H9 (cell line): Measurements from ENCODE around the gene ADSS1. TPM values are rescaled to one million over a fixed set of nuclear protein-coding genes. Genes with fewer than 3 reads are reported as not detected.
A peak's percentile ranks its signal among the peaks of the same experiment; 100 is the strongest.

ENCODE experiments used
- DNase-seq: peaks from one replicate; pipeline ENCODE4 v3.0.0-alpha.2; 2017
- H2AFZ ChIP-seq: one replicate; pipeline ENCODE4 v1.6.1; 2013; ENCODE audit warnings: mild to moderate bottlenecking, low read length, control low read depth, moderate library complexity
- H2AK5ac ChIP-seq: 2 replicates; pipeline ENCODE4 v1.6.1; 2013; ENCODE audit warnings: low read length, control low read depth, mixed read lengths; ENCODE audit not compliant: insufficient read length
- H2BK120ac ChIP-seq: one replicate; pipeline ENCODE4 v1.6.1; 2013; ENCODE audit warnings: low read depth, mild to moderate bottlenecking, low read length, control low read depth, inconsistent platforms; ENCODE audit not compliant: poor library complexity, severe bottlenecking
- H2BK12ac ChIP-seq: 2 replicates; pipeline ENCODE4 v1.6.1; 2013; ENCODE audit warnings: low read length, control low read depth, mixed read lengths, low read depth; ENCODE audit not compliant: insufficient read length
- H2BK15ac ChIP-seq: 2 replicates; pipeline ENCODE4 v1.6.1; 2013; ENCODE audit warnings: low read depth, low read length, control low read depth
- H2BK20ac ChIP-seq: one replicate; pipeline ENCODE4 v1.6.1; 2013; ENCODE audit warnings: low read depth, mild to moderate bottlenecking, low read length, control low read depth, inconsistent platforms; ENCODE audit not compliant: poor library complexity, severe bottlenecking
- H2BK5ac ChIP-seq: 2 replicates; pipeline ENCODE4 v1.6.1; 2013; ENCODE audit warnings: low read length, control low read depth, mixed read lengths; ENCODE audit not compliant: insufficient read length
- H3K14ac ChIP-seq: 2 replicates; pipeline ENCODE4 v1.6.1; 2013; ENCODE audit warnings: low read length, control low read depth; ENCODE audit not compliant: insufficient read depth
- H3K18ac ChIP-seq: 2 replicates; pipeline ENCODE4 v1.6.1; 2013; ENCODE audit warnings: low read depth, mild to moderate bottlenecking, mixed read lengths, low read length, control low read depth; ENCODE audit not compliant: insufficient read length
- H3K23ac ChIP-seq: 2 replicates; pipeline ENCODE4 v1.6.1; 2013; ENCODE audit warnings: low read length, control low read depth, mixed read lengths, low read depth; ENCODE audit not compliant: insufficient read length
- H3K23me2 ChIP-seq: 2 replicates; pipeline ENCODE4 v1.6.1; 2013; ENCODE audit warnings: low read depth, mild to moderate bottlenecking, mixed read lengths, low read length, control low read depth; ENCODE audit not compliant: insufficient read length, poor library complexity, severe bottlenecking
- H3K27ac ChIP-seq: 2 replicates; pipeline ENCODE4 v1.5.1; 2013; ENCODE audit warnings: low read length, control low read depth, mixed read lengths, low read depth; ENCODE audit not compliant: insufficient read length
- H3K27me3 ChIP-seq: 2 replicates; pipeline ENCODE4 v1.6.1; 2013; ENCODE audit warnings: low read length, control low read depth, inconsistent platforms; ENCODE audit not compliant: insufficient read depth
- H3K4ac ChIP-seq: 2 replicates; pipeline ENCODE4 v1.6.1; 2013; ENCODE audit warnings: low read depth, mild to moderate bottlenecking, control low read depth, inconsistent platforms, low read length, moderate library complexity
- H3K4me1 ChIP-seq: 2 replicates; pipeline ENCODE4 v1.6.1; 2013; ENCODE audit warnings: low read length, control low read depth, inconsistent platforms; ENCODE audit not compliant: insufficient read depth
- H3K4me2 ChIP-seq: 2 replicates; pipeline ENCODE4 v1.6.1; 2013; ENCODE audit warnings: low read length, control low read depth, mixed read lengths; ENCODE audit not compliant: insufficient read length, insufficient read depth
- H3K56ac ChIP-seq: 2 replicates; pipeline ENCODE4 v1.6.1; 2013; ENCODE audit warnings: low read depth, mild to moderate bottlenecking, mixed read lengths, low read length, control low read depth; ENCODE audit not compliant: insufficient read length
- H3K79me1 ChIP-seq: 2 replicates; pipeline ENCODE4 v1.6.1; 2013; ENCODE audit warnings: low read depth, mild to moderate bottlenecking, moderate library complexity, low read length, control low read depth, inconsistent platforms; ENCODE audit not compliant: insufficient read depth, poor library complexity, severe bottlenecking
- H3K79me2 ChIP-seq: 2 replicates; pipeline ENCODE4 v1.6.1; 2013; ENCODE audit warnings: low read length, control low read depth, inconsistent platforms; ENCODE audit not compliant: insufficient read depth
- H3K9ac ChIP-seq: 2 replicates; pipeline ENCODE4 v1.6.1; 2013; ENCODE audit warnings: low read length, control low read depth, mixed read lengths; ENCODE audit not compliant: insufficient read length; ENCODE audit errors: extremely low read depth
- H3K9me3 ChIP-seq: one replicate; pipeline ENCODE4 v1.6.1; 2013; ENCODE audit warnings: low read depth, low read length, inconsistent platforms; ENCODE audit not compliant: control insufficient read depth
- H3T11ph ChIP-seq: one replicate; pipeline ENCODE4 v1.6.1; 2013; ENCODE audit warnings: mild to moderate bottlenecking, low read length, control low read depth, inconsistent platforms
- H4K20me1 ChIP-seq: one replicate; pipeline ENCODE4 v1.6.1; 2013; ENCODE audit not compliant: control insufficient read depth, insufficient read length, insufficient read depth
- H4K5ac ChIP-seq: 2 replicates; pipeline ENCODE4 v1.6.1; 2013; ENCODE audit warnings: low read depth, mild to moderate bottlenecking, mixed read lengths, low read length, control low read depth; ENCODE audit not compliant: insufficient read length
- H4K8ac ChIP-seq: replicated peaks from 2 replicates; pipeline ENCODE4 v1.6.1; 2013; ENCODE audit warnings: low read length, control low read depth, mixed read lengths, low read depth; ENCODE audit not compliant: insufficient read length
- H4K91ac ChIP-seq: 2 replicates; pipeline ENCODE4 v1.6.1; 2013; ENCODE audit warnings: low read depth, mild to moderate bottlenecking, moderate library complexity, mixed read lengths, low read length, control low read depth; ENCODE audit not compliant: insufficient read length
- H3K27ac Mint-ChIP-seq, 3 experiments: 2 replicates in 2 of 3; 3 replicates in 1 of 3; pipeline ENCODE4 v1.8.0; 2020 to 2021; ENCODE audit warnings: mixed read lengths in 3 of 3, mild to moderate bottlenecking in 1 of 3, moderate library complexity in 1 of 3
- H3K27me3 Mint-ChIP-seq: 2 replicates; pipeline ENCODE4 v1.8.0; 2021; ENCODE audit warnings: low read depth, mild to moderate bottlenecking, moderate library complexity, mixed read lengths
- H3K36me3 Mint-ChIP-seq, 3 experiments: 2 replicates in 2 of 3; 3 replicates in 1 of 3; pipeline ENCODE4 v1.8.0; 2020 to 2021; ENCODE audit warnings: low read depth in 3 of 3, mixed read lengths in 3 of 3; ENCODE audit not compliant: insufficient read depth in 1 of 3
- H3K4me1 Mint-ChIP-seq, 2 experiments: 2 replicates each; pipeline ENCODE4 v1.8.0; 2020; ENCODE audit warnings: mixed read lengths in 2 of 2
- H3K4me3 Mint-ChIP-seq, 2 experiments: 2 replicates in 1 of 2; 3 replicates in 1 of 2; pipeline ENCODE4 v1.8.0; 2020 to 2021; ENCODE audit warnings: mild to moderate bottlenecking in 2 of 2, mixed read lengths in 2 of 2, moderate library complexity in 1 of 2
- H3K9me3 Mint-ChIP-seq, 2 experiments: 2 replicates in 1 of 2; 3 replicates in 1 of 2; pipeline ENCODE4 v1.8.0; 2020; ENCODE audit warnings: mild to moderate bottlenecking in 2 of 2, mixed read lengths in 2 of 2, moderate library complexity in 1 of 2
- WGBS: extraction: QIAGEN DNeasy Blood & Tissue Kit; methylation state at CpG from one replicate; pipeline ENCODE4 v1.1.7; 2013; ENCODE audit warnings: missing lambda C conversion rate, low lambda C conversion rate, mixed read lengths; ENCODE audit not compliant: insufficient read length; ENCODE audit errors: extremely low coverage; 5-methylcytosine and 5-hydroxymethylcytosine counted together
- total RNA-seq: library from RNA; stranded (reverse); gene quantifications from 2 replicates; pipeline ENCODE4 v1.2.1, GENCODE V29; 2021
- TF ChIP-seq, protein P1 (sequence below): fragments of 200-600 bp; sonication (generic); conservative IDR thresholded peaks from 3 replicates; pipeline ENCODE4 v1.8.0; 2021; ENCODE audit warnings: antibody characterized with exemption, mild to moderate bottlenecking

The ADSS1 gene
- total RNA-seq, 1 experiment from 2014 or later = 8.5 TPM

DNA sequence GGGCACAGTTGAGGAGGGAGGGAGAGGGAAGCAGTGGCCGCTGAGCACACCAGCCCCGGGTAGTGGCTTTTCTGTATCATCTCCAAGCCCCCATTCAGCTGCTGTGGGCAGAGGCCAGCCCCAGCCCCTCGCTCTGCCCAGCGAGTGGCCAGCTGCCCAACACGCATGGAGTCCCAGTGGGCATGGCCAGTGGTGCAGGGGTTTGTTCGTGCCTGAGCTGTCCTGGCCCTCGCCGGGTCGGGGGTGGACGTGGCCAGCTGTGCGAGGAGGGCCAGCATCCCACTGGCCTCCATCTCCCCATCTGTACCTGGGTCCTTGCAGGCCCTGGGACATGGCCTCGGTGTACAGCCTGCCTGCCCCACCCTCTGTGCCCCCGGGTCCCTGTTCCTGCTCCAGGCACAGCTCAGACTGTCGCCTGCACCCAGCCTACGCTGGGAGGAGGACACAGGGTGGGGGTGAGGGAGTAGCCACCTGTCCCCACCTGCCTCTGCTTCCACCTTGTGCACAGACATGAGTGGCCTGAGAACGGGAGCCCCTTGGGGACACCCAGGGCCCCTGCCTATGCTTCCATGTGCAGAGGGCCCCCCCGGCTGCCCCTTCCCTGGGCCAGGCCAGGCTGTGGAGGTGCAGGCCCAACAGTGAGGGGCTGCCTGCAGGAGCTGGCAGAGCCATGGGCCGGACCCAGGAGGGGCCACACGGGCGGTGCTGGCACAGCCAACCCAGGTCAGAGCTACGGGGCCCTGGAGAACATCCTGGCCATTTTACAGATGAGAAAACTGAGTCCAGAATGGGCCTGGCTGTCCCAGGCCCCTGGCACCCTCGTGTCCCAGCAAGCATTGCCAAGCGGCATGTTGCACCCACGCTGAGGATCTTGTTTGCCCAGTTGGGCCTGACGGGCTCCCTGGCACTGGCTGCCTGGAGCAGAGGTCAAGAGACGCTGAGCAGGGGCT, 30.3 kb upstream of the ADSS1 start:
- Histone ChIP-seq H3K4me1 (peaks cover 4% of the 10 kb centered on the region; the same call in 1 of the 2 replicates), H3K27ac (no peak overlapping the region), H3K4me2 (no peak overlapping the region), H3K14ac (no peak overlapping the region; the same call in 1 of the 2 replicates), H3K9ac (no peak overlapping the region), H4K91ac (no peak overlapping the region), H3K56ac (no peak overlapping the region), H3T11ph (no peak overlapping the region), H3K9me3 (no peaks in the 10 kb centered on the region), H3K4ac (no peak overlapping the region), H2BK20ac (no peak overlapping the region), H3K23me2 (peaks cover 6% of the 10 kb centered on the region), H4K5ac (no peak overlapping the region), H4K20me1 (no peaks in the 10 kb centered on the region), H3K79me2 (peaks cover 4% of the 10 kb centered on the region; the same call in 1 of the 2 replicates), H2AK5ac (no peak overlapping the region), H3K79me1 (peaks cover 5% of the 10 kb centered on the region), H2BK12ac (no peak overlapping the region), H3K23ac (no peak overlapping the region), H2BK5ac (no peak overlapping the region), H3K18ac (no peak overlapping the region), H2BK15ac (no peak overlapping the region), H4K8ac (no peak overlapping the region), H2BK120ac (no peak overlapping the region), H2AFZ (no peak overlapping the region), H3K27me3 (no peaks in the 10 kb centered on the region)
- DNase-seq = no peak
- Mint-ChIP-seq H3K4me1 (peaks cover 24 to 37% of the 10 kb centered on the region in 2 experiments), H3K4me3 (no peak overlapping the region), H3K27me3 (no peaks in the 10 kb centered on the region), H3K9me3 (no peaks in the 10 kb centered on the region), H3K36me3 (peaks cover 4 to 10% (median 9%) of the 10 kb centered on the region in 3 experiments; a peak in 6 of 7 replicates), H3K27ac (peak overlapping the region in 1 of 3 experiments; percentile 90; a peak in 1 of 7 replicates)
- no CpG with 5 or more reads among the region's 26 CpGs for WGBS
- TF ChIP-seq, protein P1, sequence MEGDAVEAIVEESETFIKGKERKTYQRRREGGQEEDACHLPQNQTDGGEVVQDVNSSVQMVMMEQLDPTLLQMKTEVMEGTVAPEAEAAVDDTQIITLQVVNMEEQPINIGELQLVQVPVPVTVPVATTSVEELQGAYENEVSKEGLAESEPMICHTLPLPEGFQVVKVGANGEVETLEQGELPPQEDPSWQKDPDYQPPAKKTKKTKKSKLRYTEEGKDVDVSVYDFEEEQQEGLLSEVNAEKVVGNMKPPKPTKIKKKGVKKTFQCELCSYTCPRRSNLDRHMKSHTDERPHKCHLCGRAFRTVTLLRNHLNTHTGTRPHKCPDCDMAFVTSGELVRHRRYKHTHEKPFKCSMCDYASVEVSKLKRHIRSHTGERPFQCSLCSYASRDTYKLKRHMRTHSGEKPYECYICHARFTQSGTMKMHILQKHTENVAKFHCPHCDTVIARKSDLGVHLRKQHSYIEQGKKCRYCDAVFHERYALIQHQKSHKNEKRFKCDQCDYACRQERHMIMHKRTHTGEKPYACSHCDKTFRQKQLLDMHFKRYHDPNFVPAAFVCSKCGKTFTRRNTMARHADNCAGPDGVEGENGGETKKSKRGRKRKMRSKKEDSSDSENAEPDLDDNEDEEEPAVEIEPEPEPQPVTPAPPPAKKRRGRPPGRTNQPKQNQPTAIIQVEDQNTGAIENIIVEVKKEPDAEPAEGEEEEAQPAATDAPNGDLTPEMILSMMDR = no peak
